Activated T-helper 1 cell treated with Interleukin-2 at 50 U/mL for 16 hours (primary cell): Measurements from ENCODE around the gene CDHR4.
"Not testable (repeated sequence)": the region's sequence is repeated elsewhere in the genome, so short reads cannot be mapped to it uniquely, and the experiment has no call there.

Experiments
- DNase-seq: peaks from one replicate; pipeline ENCODE4 v3.0.0-alpha.2; 2020; ENCODE audit warnings: low read depth

Gene CDHR4

GRCh38 chr3:49803465-49804140 lies 3.9 kb upstream of the CDHR4 start:
- no peak for DNase-seq

GRCh38 chr3:49802719-49803464 lies 3.2 kb upstream of the CDHR4 start, which contains the start of gene INKA1:
Gene INKA1 (plus strand): TSS chr3:49803261. CDS start chr3:49803393, 132 bp downstream.
- peak; percentile 79 for DNase-seq

- no peak for DNase-seq
These were observed 1.5 kb upstream of the CDHR4 start for GRCh38 chr3:49801160-49801559.

GRCh38 chr3:49799105-49799504 lies 568 bp downstream of the CDHR4 start:
- DNase-seq: no peak

GRCh38 chr3:49794926-49795905 lies 4.5 kb downstream of the CDHR4 start:
- no peak for DNase-seq

GRCh38 chr3:49794431-49794830 lies 5.2 kb downstream of the CDHR4 start:
- DNase-seq: no peak

GRCh38 chr3:49793486-49794085 lies 6.1 kb downstream of the CDHR4 start:
- DNase-seq: no peak

GRCh38 chr3:49792371-49793150 lies 7.1 kb downstream of the CDHR4 start:
- DNase-seq: no peak

- no peak for DNase-seq
These were observed 8.1 kb downstream of the CDHR4 start for GRCh38 chr3:49791571-49791970.

GRCh38 chr3:49790626-49791411 lies 8.9 kb downstream of the CDHR4 start:
- no peak for DNase-seq

- DNase-seq: no peak
These were observed 11.6 kb downstream of the CDHR4 start for GRCh38 chr3:49788056-49788455.

GRCh38 chr3:49787536-49787935 lies 12.1 kb downstream of the CDHR4 start:
- no peak for DNase-seq

GRCh38 chr3:49787182-49787464 lies 12.6 kb downstream of the CDHR4 start:
- no peak for DNase-seq

GRCh38 chr3:49786357-49787181 lies 13.1 kb downstream of the CDHR4 start, which contains the start of gene IP6K1:
Gene IP6K1 (minus strand): TSS chr3:49786542. CDS start chr3:49748040, 38,502 bp downstream.
- DNase-seq: peak; percentile 99

- no peak for DNase-seq
These were observed 13.9 kb downstream of the CDHR4 start for GRCh38 chr3:49785565-49786356.

- not testable (repeated sequence) for DNase-seq
These were observed 17.4 kb downstream of the CDHR4 start for GRCh38 chr3:49782277-49782676.

GRCh38 chr3:49781415-49782199 lies 18.1 kb downstream of the CDHR4 start:
- DNase-seq: no peak

- not testable (repeated sequence) for DNase-seq
These were observed 18.7 kb downstream of the CDHR4 start for GRCh38 chr3:49780975-49781365.
